Middle frontal gyrus (tissue), 1 donor: ENCODE results near the gene BABAM2.

Experiments used
- DNase-seq: peaks from one replicate; pipeline ENCODE4 v3.0.0-alpha.2; 2015; ENCODE audit warnings: low spot score; ENCODE audit errors: extremely low spot score

Gene BABAM2

DNA sequence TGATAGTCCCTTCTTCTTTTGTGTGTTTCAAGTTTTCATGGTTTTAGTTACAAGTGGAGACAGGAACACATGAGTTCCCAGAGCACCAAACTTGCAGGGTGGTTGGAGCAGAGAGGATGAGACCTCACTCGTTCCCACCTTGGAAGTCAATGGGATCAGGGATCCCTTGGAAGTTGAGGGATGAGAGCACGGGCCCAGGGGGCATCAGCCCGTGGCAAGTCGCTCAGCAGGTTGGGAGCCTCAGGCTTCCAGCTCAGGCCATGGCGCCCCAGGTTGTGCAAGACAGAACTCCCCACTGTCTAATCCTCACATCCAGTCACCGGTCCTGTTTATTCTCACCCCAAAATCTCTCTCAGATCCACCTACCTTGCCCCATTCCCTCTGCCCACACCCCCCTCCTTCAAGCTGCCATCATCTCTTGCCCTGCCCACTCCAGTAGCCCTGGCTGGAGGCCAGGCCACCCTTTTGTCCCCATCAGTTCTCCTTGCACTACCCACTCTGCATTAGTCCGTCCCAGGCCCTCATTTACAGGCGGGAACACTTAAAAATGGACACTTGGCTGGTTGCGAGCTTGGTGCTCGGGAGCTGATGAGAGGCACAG lies 464.5 kb downstream of the BABAM2 start:
- DNase-seq, result no peak

DNA sequence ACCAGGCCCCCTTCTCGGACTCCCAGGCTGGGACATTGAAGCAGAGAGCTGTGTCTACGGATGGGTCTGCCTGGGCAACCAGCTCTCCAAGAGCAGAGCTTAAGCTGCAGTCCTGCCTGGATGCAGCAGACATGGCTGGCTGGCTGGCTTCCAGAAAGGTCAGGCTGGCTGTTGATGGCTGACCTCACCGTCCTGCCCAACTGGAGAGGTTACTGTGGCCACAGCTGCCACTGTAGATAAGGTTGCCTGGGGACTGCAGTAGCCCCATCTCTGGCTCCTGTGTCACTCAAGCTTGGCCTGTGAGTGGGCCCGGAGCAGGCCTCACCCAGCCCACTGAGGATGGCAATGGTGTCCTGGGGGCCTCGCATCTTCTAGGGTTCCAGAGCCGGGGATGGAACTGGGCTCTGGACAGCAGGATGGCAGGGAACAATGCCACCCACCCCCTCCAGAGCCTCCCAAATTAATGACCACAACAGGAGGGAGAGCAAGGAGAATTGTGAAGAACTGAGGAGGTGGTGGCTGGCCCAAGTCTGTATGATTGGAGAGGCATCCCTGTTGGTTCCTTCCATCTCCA lies 465.1 kb downstream of the BABAM2 start:
- no peak for DNase-seq

DNA sequence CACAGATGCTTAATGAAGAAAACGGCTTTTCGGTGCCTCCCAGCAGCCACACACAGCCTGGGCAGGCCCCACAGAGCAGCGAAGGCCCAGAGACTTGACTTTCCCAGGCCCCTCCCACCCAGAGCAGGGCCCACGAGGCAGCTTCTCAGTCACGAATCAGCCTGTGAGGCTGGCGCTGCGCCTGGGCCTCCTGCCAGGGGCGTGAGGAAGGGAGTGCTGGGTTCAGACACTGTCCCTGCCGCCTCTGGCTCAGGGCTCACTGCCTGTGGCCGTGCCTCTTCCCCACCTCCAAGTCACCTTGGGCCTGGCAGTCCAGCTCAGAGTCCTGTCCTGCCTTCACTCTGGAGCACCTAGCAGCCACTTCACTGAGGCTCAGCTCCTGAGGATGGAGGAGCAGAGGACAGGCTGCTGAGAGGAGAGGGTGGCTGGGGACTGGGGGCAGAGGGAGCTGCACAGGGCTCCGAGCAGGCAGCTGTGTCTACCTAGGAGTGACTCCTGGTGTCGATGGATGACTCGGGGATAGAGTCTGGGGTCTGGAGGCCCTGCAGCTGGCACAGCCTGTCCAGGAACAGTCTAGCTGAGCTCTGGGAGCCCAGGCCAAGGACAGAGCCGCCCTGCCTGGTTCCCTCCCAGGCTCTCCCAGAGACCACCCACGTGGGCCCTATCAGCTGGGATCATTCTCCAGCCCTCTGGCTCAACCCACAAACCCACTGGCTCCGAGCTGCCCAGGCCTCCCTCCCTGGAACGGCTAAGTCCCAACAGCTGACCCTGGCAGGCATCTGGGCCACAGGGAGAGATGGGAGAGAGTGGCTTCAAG lies 465.8 kb downstream of the BABAM2 start:
- DNase-seq, result peak; percentile 32

DNA sequence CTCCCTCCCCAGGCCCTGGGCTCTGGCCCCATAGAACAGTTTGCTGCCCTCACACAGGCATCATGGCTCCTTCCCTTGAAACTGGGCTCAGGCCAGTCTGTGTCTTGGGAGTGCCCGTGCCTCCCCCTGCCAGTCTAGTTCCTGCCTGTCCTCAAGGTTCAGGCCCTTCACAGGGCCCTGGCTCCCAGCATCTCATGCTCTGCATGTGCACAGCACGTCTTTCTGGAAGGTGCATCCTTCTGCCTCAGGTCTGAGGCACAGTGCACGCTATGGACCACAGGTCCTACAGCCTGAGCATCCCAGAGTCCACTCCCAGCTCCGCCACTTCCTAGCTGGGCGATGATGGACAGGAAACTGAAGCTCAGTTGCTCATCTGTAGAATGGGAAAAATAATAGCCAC lies 466.5 kb downstream of the BABAM2 start:
- DNase-seq, result no peak

DNA sequence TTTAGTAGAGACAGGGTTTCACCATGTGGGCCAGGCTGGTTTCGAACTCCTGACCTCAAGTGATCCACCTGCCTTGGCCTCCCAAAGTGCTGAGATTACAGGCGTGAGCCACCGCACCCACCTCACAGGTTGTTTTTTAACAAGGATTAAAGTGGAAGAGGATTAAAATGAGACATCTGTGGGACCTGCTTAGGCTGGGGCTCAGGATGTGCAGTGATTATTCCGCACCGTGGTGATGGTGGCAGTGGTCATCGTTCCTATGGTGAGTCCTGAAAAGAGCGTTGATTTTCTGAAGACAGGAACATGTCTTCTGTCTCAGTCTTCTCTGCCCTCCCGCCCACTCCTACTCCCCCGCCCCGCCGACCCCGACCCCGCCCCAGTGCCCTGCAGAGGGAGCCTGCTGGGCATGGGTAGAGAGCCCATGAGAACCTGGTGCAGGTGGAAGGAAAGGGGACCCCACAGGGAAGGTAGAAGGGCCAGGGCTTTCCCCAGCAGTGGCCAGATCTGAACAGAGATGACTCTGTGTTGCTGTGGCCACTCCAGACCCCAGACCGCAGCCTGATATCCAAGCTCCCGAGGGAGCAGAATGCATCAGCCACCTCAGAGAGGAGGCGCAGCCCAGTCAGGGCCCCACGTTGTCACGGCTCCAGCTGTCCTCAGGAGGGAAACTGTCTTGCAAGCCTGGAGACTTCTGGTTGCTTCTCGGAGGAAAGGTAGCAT lies 467.6 kb downstream of the BABAM2 start:
- DNase-seq, result no peak

DNA sequence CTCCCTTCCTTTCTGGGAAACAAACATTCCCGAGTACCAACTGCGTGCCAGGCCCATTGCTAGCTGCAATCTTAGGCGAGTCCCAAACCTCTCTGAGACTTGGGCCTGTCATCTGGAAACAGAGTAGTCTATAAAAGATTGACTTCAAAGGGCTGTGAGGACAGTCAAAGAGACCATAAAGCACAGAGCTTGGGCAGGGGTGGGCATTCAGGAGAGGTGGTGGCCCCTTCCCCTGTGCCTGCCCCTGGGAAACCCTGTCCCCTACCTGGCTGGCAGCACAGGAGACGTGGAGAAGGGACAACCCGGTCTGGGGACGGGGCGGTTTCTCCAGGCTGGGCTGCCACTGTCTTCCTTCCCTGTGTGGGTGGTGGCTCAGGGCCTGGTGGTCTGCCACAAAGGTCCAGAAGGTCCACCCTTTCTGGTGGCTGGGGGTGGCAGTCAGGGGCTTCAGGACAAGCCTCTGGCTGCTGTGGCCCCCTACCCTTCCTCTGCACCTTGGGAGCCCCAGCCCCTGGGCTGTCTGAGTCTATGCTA lies 468.2 kb downstream of the BABAM2 start:
- no peak for DNase-seq

DNA sequence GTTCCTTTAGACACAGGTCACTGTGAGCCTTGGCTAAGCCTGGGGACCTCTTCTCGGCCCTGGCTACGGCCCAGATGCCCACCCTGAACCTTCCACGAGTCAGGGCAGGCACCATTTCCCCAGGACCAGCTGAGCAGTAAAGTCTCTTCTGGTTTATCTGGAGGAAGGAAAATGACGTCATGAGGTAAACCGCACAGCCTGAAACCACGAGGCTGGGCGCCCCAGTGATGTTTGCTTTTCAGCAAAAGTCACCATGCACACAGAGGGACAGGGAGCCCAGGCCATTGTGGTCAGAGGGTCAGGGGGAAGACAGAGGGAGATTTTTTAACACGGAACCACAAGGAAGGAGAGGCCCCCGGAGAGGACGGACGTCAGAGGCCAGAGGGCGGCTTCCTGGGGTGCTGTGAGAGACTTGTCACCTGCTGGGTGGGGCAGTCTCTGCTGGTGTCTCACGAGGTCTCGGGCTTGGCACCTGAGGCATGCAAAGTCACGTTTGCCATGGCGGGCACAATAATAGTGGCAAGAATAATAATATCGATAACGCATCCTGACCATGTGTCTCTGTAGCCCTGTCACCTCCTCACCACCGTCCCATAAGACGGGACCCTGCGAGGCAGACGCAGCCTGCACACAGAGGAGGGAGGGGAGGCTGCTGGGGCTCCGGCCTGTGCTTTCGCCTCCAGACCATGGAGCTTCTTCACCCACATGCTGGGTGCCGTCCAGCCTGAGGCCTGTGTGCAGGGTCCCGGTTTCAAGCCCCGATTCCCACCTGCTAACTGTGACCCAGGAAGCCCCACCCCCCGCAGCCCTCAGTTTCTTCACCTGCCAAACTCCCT lies 468.9 kb downstream of the BABAM2 start:
- no peak for DNase-seq

DNA sequence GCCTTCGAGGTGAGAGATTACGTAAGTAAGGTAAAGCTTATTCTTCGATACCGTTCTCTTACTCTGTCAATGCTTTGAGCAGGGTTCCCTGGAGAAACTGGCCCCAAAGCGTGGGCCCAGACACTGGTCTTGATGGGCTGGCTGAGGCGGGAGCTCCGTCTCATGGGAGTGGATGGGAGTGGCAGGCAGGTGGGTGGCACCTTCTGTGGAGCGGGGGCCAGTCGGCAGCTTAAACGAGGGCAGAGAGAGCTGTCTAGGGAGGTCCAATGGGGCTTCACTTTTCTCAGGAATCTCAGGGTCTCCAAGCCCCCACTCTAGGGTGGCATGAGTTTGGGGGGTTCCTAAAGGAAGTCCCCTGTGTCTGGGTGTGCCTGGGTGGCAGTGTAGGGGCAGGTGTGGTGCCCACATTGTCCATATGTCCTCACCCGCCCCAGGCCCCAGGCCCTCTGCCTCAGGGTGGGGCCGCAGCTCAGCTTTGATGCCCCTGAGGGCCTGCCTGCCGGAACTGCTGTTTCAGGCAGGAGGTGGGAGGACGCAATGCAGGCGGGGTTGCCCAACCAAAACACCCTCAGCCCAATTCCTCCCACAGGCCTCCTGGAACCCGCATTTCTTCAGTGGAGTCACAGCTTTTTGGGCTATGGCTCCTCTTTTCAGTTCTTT lies 469.7 kb downstream of the BABAM2 start:
- no peak for DNase-seq

DNA sequence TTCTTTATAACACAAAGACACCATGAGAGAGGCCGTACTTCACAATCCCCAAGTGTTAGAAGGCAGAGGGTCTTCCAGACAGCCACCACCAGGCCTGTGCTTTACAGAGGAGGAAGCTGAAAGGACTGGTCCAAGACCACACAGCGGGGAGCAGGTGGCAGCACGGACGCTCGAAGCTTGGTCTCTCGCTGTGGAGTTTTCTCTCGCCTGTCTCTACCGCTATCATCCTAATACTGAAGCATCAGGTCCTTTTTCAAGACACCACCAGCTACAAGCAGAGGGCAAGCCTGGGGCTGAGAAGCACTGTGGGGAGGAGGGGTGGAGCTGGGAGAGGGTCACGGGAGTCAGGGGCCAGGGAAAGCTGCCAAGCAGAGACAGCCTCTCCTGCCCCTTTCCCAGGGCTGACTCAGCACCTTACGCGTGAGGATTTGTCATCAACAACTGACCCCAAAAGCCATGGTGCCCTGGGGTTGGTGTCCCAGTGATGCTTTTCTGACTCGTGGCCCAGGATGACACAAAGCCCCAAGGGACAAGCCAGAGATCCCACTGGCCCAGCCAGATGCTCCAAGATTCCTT lies 470.3 kb downstream of the BABAM2 start:
- DNase-seq, result no peak

DNA sequence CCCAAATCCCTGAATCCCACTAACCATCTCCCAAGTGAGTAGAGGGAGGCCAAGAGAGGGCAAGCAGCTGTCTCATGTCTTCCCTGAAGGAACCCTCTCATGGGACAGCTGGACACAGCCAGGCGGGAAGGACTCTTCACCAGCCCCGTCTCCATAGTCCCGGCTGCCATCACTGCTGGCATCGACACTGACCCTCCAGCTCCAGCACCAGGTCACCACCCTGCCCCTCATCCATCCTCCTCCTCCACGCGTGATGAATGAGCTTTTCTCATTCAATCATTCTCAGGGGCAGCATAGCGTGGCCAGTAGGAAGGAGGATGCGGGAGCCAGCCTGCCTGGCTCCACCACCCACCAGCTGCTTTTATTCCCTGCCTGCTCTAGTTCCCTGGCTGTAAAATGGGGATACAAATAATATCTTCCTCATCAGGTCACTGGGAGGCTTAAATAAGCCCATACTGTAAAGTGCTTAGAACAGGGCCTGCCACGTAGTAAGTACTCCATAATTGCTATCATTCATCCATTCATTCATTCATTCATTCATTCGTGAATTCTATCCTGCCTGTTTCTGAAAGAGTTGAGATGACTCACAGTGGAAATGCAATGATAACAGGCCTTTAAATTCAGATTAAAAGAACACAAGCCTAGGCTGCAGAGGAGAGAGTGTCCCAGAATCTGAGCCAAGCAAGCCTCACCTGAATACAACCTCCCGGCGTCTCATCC lies 471.6 kb downstream of the BABAM2 start:
- no peak for DNase-seq

DNA sequence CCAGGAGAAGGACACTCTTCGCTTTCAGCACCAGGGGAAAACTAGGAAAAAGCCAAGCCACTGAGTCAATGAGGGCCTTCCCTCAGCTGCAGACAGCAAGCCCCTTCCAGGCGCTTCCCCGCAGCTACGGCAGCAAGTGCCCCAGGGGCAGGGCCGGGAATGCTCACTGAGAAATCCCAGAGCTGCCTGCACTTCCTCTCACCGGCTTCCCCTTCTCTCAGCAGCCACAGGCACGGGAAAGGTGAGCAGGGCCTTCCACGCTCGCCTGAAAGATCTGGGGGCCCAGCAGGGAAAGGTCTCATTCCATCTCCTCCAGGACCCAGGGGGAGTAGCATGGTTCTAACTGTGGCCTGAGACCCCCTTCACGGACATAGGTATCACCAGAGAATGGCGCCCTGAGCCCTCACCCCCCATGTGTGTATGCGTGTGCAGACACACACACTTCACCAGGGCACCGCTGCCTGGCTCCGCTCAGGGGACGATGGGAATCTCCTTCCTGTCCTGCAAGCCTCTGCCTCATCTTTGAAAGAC lies 472.5 kb downstream of the BABAM2 start:
- no peak for DNase-seq

DNA sequence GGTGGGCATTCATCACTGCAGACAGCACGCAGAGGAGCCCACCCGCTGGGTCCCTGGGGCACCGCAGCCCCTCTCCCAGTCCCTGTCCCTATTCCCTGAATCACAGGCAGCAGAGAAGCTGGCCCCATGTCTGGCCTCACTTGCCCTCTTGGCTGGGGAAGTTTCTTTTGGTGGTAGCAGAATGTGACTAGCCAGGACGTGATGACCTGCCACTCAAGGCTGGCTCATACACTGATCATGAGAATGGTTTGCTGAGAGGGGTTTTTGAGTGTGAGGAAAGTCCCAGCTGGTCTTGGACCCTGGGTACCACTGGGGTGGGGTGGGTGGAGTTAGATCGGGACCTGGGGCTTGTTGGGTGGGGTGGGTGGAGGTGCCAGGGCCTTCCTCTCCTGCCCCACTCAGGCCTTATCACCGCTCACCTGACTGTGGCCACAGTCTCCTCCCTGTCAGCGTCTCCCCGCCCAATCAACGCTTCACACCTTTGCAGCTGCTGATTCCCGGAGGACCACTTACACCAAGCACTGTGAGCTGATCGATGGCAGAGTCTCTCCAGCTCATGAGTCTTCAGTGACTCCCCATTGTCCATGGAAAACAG lies 473.3 kb downstream of the BABAM2 start:
- no peak for DNase-seq

DNA sequence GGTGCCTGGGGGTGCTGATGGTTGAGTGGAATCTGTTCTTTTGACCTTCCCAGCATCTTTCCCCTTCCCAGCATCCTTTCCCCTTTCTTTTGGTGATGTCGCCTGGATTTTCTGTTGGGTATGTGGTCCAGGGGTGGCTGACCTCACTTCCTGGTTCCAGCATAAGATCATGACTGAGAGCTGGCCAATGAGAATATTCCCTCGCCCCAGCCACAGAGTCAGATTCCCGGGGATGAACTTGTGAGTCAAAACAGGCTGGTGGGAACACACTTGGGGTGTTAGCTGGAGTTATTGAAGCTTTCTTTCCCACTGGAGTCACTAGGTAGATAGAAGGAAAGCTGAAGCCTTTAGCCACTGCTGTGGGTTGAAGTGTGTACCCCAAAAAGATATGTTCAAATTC lies 474.1 kb downstream of the BABAM2 start:
- DNase-seq, result no peak

DNA sequence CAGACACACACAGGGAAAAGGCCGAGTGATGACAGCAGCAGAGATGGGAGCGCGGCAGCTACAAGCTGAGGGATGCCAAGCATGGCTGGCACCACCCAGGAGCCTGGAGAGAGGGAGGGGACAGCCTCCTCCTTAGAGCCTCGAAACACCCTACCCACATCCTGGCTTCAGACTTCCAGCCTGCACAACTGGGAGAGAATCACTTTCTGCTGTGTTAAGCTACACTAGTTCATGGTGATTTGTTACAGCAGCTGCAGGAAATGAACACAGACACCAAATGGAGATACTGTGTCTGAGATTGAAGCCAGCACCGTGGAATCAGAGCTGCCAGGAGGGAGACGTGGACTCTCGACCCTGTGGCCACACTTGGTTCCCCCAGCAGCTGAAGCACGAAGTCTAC lies 474.6 kb downstream of the BABAM2 start:
- DNase-seq, result no peak

DNA sequence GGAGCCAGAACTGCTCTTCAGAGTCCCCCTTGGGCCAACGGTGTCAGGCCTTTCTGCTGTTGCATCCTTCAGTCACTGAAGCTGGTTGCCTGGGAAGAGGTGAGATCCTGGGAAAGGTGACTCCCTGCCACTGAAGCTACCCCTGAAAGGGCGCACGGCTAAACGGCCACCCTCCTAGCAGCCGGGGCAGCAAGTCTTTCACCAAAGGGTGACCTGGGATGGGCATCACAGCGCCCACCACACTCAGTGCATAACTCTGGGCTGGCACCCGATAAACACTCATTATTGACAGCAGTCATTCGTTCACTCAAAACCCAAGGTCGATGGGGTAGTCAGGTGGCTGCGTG lies 475.6 kb downstream of the BABAM2 start:
- DNase-seq, result no peak

DNA sequence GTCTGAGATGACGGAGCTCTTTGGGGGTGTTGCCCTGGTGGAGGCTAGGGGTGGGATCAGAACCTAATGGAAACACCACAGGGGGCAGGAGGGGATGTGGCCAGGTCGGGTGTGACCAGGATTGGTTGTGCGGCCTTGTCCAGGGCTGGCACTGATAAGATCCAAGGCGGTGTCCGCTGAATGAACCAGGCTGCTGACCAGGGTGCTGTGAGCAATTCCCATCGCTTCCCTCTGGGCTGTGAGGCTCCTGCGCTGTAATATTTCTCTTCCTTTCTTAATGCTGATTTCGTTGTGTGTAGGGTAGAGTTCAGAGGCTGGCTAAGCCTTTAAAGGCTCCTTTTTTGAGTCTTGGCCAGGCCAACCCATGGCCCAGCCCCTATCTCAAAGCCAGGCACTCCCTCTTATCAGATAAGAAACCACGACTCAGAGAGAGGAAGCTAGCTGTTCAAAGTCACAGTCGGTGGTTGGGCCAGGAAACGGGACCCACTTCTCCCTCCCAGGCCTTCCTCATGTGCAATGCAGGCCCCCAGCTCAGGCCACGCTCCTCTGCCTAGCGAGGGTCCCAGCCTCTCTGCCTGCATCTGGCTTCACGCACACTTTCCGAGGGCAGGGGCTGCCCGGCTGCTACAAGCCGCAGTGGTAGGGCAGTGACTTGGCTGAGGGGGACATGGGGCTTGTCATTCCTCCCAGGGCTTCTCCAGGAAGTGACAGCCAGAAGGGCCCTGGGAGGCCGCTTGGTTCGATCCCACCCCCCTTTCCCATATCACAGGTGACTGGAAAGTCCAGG lies 476.2 kb downstream of the BABAM2 start:
- no peak for DNase-seq

DNA sequence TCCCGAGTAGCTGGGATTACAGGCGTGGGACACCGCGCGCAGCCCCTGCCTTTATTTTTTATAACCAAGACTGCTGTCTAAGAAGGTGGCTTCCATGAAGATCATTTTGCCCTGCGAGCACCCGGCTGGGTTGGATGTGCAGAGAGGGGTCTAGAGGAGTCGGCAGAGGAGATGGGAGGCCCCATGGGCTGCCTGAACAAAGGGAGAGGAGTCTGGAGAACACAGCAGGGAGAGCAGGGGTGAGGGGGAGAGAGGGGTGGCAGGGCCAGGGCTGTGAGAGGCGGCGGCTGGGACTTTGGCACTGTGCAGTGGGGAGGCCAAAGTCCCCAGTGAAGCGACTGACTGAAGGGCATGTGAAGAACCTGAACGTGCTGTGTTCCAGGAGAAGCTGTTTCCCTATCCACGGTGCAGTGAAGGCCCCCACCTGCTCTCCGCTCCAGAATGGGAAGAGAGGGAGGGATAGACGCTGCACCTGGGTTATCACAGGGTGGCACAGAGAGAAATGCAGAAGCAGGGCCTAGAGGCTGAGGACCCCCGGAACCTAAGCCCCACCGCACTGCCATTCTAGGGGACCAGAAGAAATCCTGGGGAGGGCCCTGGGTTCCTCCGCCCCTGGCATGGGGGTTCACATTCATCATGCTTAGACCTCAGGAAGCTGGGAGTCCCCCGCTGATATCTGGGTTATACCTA lies 477.3 kb downstream of the BABAM2 start:
- DNase-seq, result no peak
